ENCODE data around the gene NEUROG2.
A peak's percentile ranks its signal among the peaks of the same experiment; 100 is the strongest.

NEUROG2 gene

GRCh38 chr4:112521123-112522023, 5.4 kb upstream of the NEUROG2 start:
- DNase-seq (ENCODE audit: low spot score), result no peak

GRCh38 chr4:112520598-112521122, 4.7 kb upstream of the NEUROG2 start:
- no peak for DNase-seq (ENCODE audit: low spot score)

GRCh38 chr4:112519689-112520597, 4.0 kb upstream of the NEUROG2 start:
- DNase-seq (ENCODE audit: low spot score), result no peak

- DNase-seq (ENCODE audit: low spot score), result no peak
Observed at GRCh38 chr4:112518675-112519074, 2.7 kb upstream of the NEUROG2 start.

- DNase-seq (ENCODE audit: low spot score), result no peak
Observed at GRCh38 chr4:112517911-112518310, 1.9 kb upstream of the NEUROG2 start.

GRCh38 chr4:112517067-112517634, 1.2 kb upstream of the NEUROG2 start:
- no peak for DNase-seq (ENCODE audit: low spot score)

GRCh38 chr4:112516471-112517066, 589 bp upstream of the NEUROG2 start:
- peak; percentile 30 for DNase-seq (ENCODE audit: low spot score)

GRCh38 chr4:112515198-112516065, 548 bp downstream of the NEUROG2 start:
- DNase-seq (ENCODE audit: low spot score), result peak; percentile 47

GRCh38 chr4:112514647-112515197, 1.3 kb downstream of the NEUROG2 start:
- DNase-seq (ENCODE audit: low spot score), result peak; percentile 33

- DNase-seq (ENCODE audit: low spot score), result no peak
Observed at GRCh38 chr4:112513971-112514646, 1.9 kb downstream of the NEUROG2 start.

GRCh38 chr4:112511803-112512118, 4.2 kb downstream of the NEUROG2 start:
- DNase-seq (ENCODE audit: low spot score), result no peak

GRCh38 chr4:112511093-112511802, 4.7 kb downstream of the NEUROG2 start:
- no peak for DNase-seq (ENCODE audit: low spot score)

GRCh38 chr4:112510291-112511092, 5.5 kb downstream of the NEUROG2 start:
- peak; percentile 26 for DNase-seq (ENCODE audit: low spot score)

- DNase-seq (ENCODE audit: low spot score), result peak; percentile 16
Observed at GRCh38 chr4:112509243-112510141, 6.5 kb downstream of the NEUROG2 start.

GRCh38 chr4:112508356-112508755, 7.6 kb downstream of the NEUROG2 start:
- no peak for DNase-seq (ENCODE audit: low spot score)

GRCh38 chr4:112504807-112505206, 11.2 kb downstream of the NEUROG2 start:
- DNase-seq (ENCODE audit: low spot score), result no peak

- no peak for DNase-seq (ENCODE audit: low spot score)
Observed at GRCh38 chr4:112502871-112503270, 13.1 kb downstream of the NEUROG2 start.
